Neuronal stem cell (in vitro differentiated cells): ENCODE data around the gene TTL.
"Not testable (repeated sequence)": the region's sequence is repeated elsewhere in the genome, so short reads cannot be mapped to it uniquely, and the experiment has no call there.

Experiments used
- DNase-seq: peaks from one replicate; pipeline ENCODE4 v3.0.0-alpha.2; 2013; ENCODE audit warnings: low spot score
- H2AFZ ChIP-seq: one replicate; pipeline ENCODE4 v1.6.1; 2013; ENCODE audit warnings: mild to moderate bottlenecking, low read length, inconsistent platforms
- H2AK5ac ChIP-seq: 2 replicates; pipeline ENCODE4 v1.6.1; 2013; ENCODE audit warnings: low read depth, mild to moderate bottlenecking, inconsistent platforms, low read length, moderate library complexity, mixed read lengths
- H2BK120ac ChIP-seq: 2 replicates; pipeline ENCODE4 v1.6.1; 2013; ENCODE audit warnings: low read depth, mild to moderate bottlenecking, inconsistent platforms, low read length, moderate library complexity, mixed read lengths
- H2BK12ac ChIP-seq: one replicate; pipeline ENCODE4 v1.6.1; 2013; ENCODE audit warnings: low read length, inconsistent platforms
- H2BK15ac ChIP-seq: 2 replicates; pipeline ENCODE4 v1.6.1; 2013; ENCODE audit warnings: mild to moderate bottlenecking, low read length, inconsistent platforms, mixed read lengths
- H2BK5ac ChIP-seq: one replicate; pipeline ENCODE4 v1.6.1; 2013; ENCODE audit warnings: inconsistent platforms, mild to moderate bottlenecking, low read length, moderate library complexity
- H3K14ac ChIP-seq: one replicate; pipeline ENCODE4 v1.6.1; 2013; ENCODE audit warnings: low read length, inconsistent platforms
- H3K18ac ChIP-seq: 2 replicates; pipeline ENCODE4 v1.6.1; 2013; ENCODE audit warnings: low read length, inconsistent platforms
- H3K23ac ChIP-seq: 2 replicates; pipeline ENCODE4 v1.6.1; 2013; ENCODE audit warnings: low read depth, mild to moderate bottlenecking, mixed read lengths, low read length, inconsistent platforms; ENCODE audit not compliant: poor library complexity
- H3K27ac ChIP-seq: replicated peaks from 3 replicates; pipeline ENCODE4 v1.5.1; 2013; ENCODE audit warnings: low read length, inconsistent platforms
- H3K27me3 ChIP-seq, 3 experiments: 2 replicates each; pipeline ENCODE4 v1.6.1; 2013; ENCODE audit warnings: low read length in 3 of 3, mild to moderate bottlenecking in 2 of 3, inconsistent platforms in 1 of 3, low read depth in 1 of 3, mixed read lengths in 1 of 3, moderate library complexity in 1 of 3; ENCODE audit not compliant: control insufficient read depth in 3 of 3, insufficient read depth in 3 of 3
- H3K36me3 ChIP-seq, 2 donors: replicated peaks in 1 of 2; 2 replicates each; pipeline ENCODE4 v1.6.1; 2013; ENCODE audit warnings: low read length in 2 of 2; ENCODE audit not compliant: control insufficient read depth in 2 of 2, insufficient read depth in 2 of 2
- H3K4ac ChIP-seq: 2 replicates; pipeline ENCODE4 v1.6.1; 2013; ENCODE audit warnings: inconsistent platforms, mild to moderate bottlenecking, low read length, moderate library complexity
- H3K4me1 ChIP-seq, 2 donors: 1 replicate in 1 of 2; 2 replicates in 1 of 2; pipeline ENCODE4 v1.6.1; 2013; ENCODE audit warnings: low read length in 2 of 2, low read depth in 1 of 2; ENCODE audit not compliant: control insufficient read depth in 2 of 2, insufficient read depth in 1 of 2
- H3K4me2 ChIP-seq: one replicate; pipeline ENCODE4 v1.6.1; 2013; ENCODE audit warnings: mild to moderate bottlenecking, low read length, inconsistent platforms; ENCODE audit not compliant: insufficient read depth, poor library complexity, severe bottlenecking
- H3K4me3 ChIP-seq, 2 donors: 2 replicates each; pipeline ENCODE4 v1.5.1; 2013; ENCODE audit warnings: low read length in 2 of 2, mild to moderate bottlenecking in 2 of 2, inconsistent platforms in 1 of 2, moderate library complexity in 1 of 2
- H3K79me1 ChIP-seq: one replicate; pipeline ENCODE4 v1.6.1; 2013; ENCODE audit warnings: low read depth, mild to moderate bottlenecking, inconsistent platforms, low read length, moderate library complexity
- H3K9ac ChIP-seq: one replicate; pipeline ENCODE4 v1.6.1; 2013; ENCODE audit warnings: mild to moderate bottlenecking, low read depth, low read length, inconsistent platforms; ENCODE audit not compliant: poor library complexity
- H3K9me3 ChIP-seq, 2 donors: replicated peaks in 1 of 2; 2 replicates each; pipeline versions ENCODE3 to v1.6.1; 2013; ENCODE audit warnings: low read length in 2 of 2, mild to moderate bottlenecking in 2 of 2, inconsistent platforms in 1 of 2, low read depth in 1 of 2, mixed read lengths in 1 of 2, moderate library complexity in 1 of 2; ENCODE audit not compliant: control insufficient read depth in 2 of 2, insufficient read depth in 1 of 2
- H4K8ac ChIP-seq: one replicate; pipeline ENCODE4 v1.6.1; 2013; ENCODE audit warnings: low read depth, mild to moderate bottlenecking, inconsistent platforms, low read length, moderate library complexity
- H4K91ac ChIP-seq: one replicate; pipeline ENCODE4 v1.6.1; 2013; ENCODE audit warnings: low read length, low read depth, mild to moderate bottlenecking, inconsistent platforms; ENCODE audit not compliant: poor library complexity
- WGBS, 2 donors: extraction: QIAGEN DNeasy Blood & Tissue Kit; methylation state at CpG; one replicate each; pipeline ENCODE4 v1.1.7; 2013; ENCODE audit warnings: missing lambda C conversion rate in 2 of 2, mixed read lengths in 1 of 2; ENCODE audit not compliant: insufficient read length in 2 of 2, insufficient replicate concordance in 1 of 2; ENCODE audit errors: extremely low coverage in 2 of 2; 5-methylcytosine and 5-hydroxymethylcytosine counted together

The TTL gene

GRCh38 chr2:112509239-112509998 is 27.5 kb downstream of the TTL start:
- H2BK120ac ChIP-seq, H3K14ac ChIP-seq, H3K27me3 ChIP-seq, H2AK5ac ChIP-seq, H3K18ac ChIP-seq, H3K4ac ChIP-seq, H3K9me3 ChIP-seq, H3K23ac ChIP-seq, H3K27ac ChIP-seq, H3K9ac ChIP-seq, H3K4me1 ChIP-seq, H2BK5ac ChIP-seq, H2BK15ac ChIP-seq, H3K4me2 ChIP-seq, H3K79me1 ChIP-seq, H4K91ac ChIP-seq, H2AFZ ChIP-seq, H2BK12ac ChIP-seq, H3K4me3 ChIP-seq, DNase-seq, H4K8ac ChIP-seq: not testable (repeated sequence)
- WGBS, 2 donors, result no CpG with 5 or more reads among the region's 32 CpGs
- H3K36me3 ChIP-seq, result peaks cover 2 to 39% of the 10 kb centered on the region in 2 donors

DNA sequence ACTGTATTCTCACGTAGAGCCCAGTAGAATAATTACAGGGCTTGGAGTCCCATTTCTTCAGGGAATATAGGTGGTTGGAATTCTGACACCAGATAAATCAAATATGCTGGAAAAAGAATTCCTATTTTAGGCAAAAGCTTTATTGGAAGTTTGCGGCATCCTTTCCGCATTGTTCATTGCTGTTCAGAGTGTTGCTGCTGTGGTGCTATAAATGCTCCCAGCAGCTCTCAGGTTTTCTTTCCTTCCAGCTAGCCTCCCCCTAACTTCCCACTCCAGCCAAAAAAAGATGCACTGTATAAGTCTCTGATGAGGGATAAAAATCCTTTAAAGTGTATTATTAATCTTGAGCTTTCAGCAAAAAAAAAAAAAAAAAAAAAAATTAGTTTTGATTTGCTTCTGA is 34.8 kb downstream of the TTL start:
- H2AK5ac ChIP-seq, result no peak overlapping the region
- WGBS, 2 donors, result no CpG with 5 or more reads among the region's 3 CpGs
- H3K23ac ChIP-seq, result no peak overlapping the region
- no peak overlapping the region for H3K4me3 ChIP-seq
- H2BK120ac ChIP-seq, result no peak overlapping the region
- no peak overlapping the region for H2BK15ac ChIP-seq
- H3K9ac ChIP-seq, result no peak overlapping the region
- H3K14ac ChIP-seq, result no peak overlapping the region
- no peak overlapping the region for H3K18ac ChIP-seq
- H3K36me3 ChIP-seq, result peaks cover 16 to 83% of the 10 kb centered on the region in 2 donors
- no peaks in the 10 kb centered on the region for H3K79me1 ChIP-seq
- no peak overlapping the region for H4K8ac ChIP-seq
- no peak overlapping the region for H3K27ac ChIP-seq
- H3K4me2 ChIP-seq, result no peak overlapping the region
- no peak overlapping the region for H2BK5ac ChIP-seq
- no peak overlapping the region for H2BK12ac ChIP-seq
- no peaks in the 10 kb centered on the region for H3K27me3 ChIP-seq
- H2AFZ ChIP-seq, result no peak overlapping the region
- H3K4me1 ChIP-seq, result no peaks in the 10 kb centered on the region
- H3K9me3 ChIP-seq, result peaks cover 0 to 19% of the 10 kb centered on the region in 2 donors
- H3K4ac ChIP-seq, result no peak overlapping the region
- DNase-seq, result no peak
- no peak overlapping the region for H4K91ac ChIP-seq

GRCh38 chr2:112518807-112519206 is 36.9 kb downstream of the TTL start:
- no peak overlapping the region for H3K4me3 ChIP-seq
- H2BK5ac ChIP-seq, result no peak overlapping the region
- no peak overlapping the region for H2BK15ac ChIP-seq
- H3K4me1 ChIP-seq, result no peaks in the 10 kb centered on the region
- H2BK120ac ChIP-seq, result no peak overlapping the region
- no peak overlapping the region for H3K9ac ChIP-seq
- no peak overlapping the region for H3K14ac ChIP-seq
- no peak overlapping the region for H2AK5ac ChIP-seq
- no peak overlapping the region for H3K4me2 ChIP-seq
- no peaks in the 10 kb centered on the region for H3K27me3 ChIP-seq
- H3K9me3 ChIP-seq, result peaks cover 0 to 18% of the 10 kb centered on the region in 2 donors
- no peak for DNase-seq
- H3K4ac ChIP-seq, result no peak overlapping the region
- no peak overlapping the region for H3K18ac ChIP-seq
- H4K8ac ChIP-seq, result no peak overlapping the region
- H4K91ac ChIP-seq, result no peak overlapping the region
- no peak overlapping the region for H2AFZ ChIP-seq
- no peak overlapping the region for H3K27ac ChIP-seq
- peaks cover 29 to 91% of the 10 kb centered on the region in 2 donors for H3K36me3 ChIP-seq
- H3K23ac ChIP-seq, result no peak overlapping the region
- no CpG with 5 or more reads among the region's 7 CpGs for WGBS, 2 donors
- no peaks in the 10 kb centered on the region for H3K79me1 ChIP-seq
- H2BK12ac ChIP-seq, result no peak overlapping the region

DNA sequence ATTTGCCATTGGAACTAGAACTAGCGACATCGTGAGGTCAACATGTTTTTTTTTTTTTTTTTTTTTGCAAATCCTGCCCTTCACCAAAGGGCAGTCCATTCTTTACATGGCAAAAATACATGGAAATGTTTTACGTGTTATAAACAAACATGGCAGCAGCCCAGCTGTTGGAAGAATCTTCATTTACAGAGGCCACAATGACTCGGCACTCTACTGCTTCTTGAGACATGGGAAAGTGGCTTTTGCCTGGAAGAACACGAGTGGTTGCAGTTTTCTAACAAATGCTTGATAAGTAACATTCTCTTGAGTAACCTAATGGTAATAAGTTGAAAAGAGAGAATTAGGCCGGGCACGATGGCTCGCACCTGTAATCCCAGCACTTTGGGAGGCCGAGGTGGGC is 37.5 kb downstream of the TTL start:
- Histone ChIP-seq H4K91ac (no peak overlapping the region), H3K4me2 (no peak overlapping the region), H3K9ac (no peak overlapping the region), H3K14ac (no peak overlapping the region), H3K79me1 (no peaks in the 10 kb centered on the region), H4K8ac (no peak overlapping the region), H3K4ac (no peak overlapping the region), H3K9me3 (peaks cover 0 to 14% of the 10 kb centered on the region in 2 donors), H2AK5ac (no peak overlapping the region), H3K27me3 (no peaks in the 10 kb centered on the region), H2BK5ac (no peak overlapping the region), H2BK120ac (no peak overlapping the region), H2AFZ (no peak overlapping the region), H3K23ac (no peak overlapping the region), H3K27ac (no peak overlapping the region), H3K36me3 (peaks cover 27 to 85% of the 10 kb centered on the region in 2 donors), H3K18ac (no peak overlapping the region), H2BK15ac (no peak overlapping the region), H3K4me1 (no peaks in the 10 kb centered on the region), H3K4me3 (no peak overlapping the region), H2BK12ac (no peak overlapping the region)
- no CpG with 5 or more reads among the region's 9 CpGs for WGBS, 2 donors
- DNase-seq, result no peak
